ENCODE measurements around the gene ARHGAP18. TPM values are rescaled to one million over a fixed set of nuclear protein-coding genes. Genes with fewer than 3 reads are reported as not detected.

Gene ARHGAP18
- total RNA-seq, 1 donor from 2014 or later = 16.3 TPM

DNA sequence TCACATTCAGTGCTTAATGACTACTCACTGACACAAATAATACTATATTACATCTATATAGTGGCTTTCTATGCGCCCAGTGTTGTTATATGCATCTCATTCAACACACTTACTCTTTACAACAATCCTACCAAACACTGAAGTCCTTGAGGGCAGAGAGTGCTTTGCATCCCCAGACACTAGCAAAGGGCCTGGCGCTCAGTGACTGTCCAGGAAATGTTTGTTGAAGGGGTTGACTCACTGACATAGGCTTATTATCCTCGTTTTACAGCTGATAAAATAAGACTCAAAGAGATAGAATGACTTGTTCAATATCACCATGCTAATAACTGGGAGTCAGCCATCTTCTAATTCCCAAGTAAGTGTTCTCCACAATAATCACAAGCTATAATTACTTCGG is 163.3 kb downstream of the ARHGAP18 start:
- Histone ChIP-seq H3K4me3 (ENCODE audit: low read depth, low read length) (no peak overlapping the region), H3K27me3 (ENCODE audit: control insufficient read depth, insufficient read depth, low read length) (no peaks in the 10 kb centered on the region), H3K36me3 (ENCODE audit: control insufficient read depth, insufficient read depth, low read length) (no peaks in the 10 kb centered on the region)
- DNase-seq (ENCODE audit: low read depth) = no peak
- TF ChIP-seq, protein P1, sequence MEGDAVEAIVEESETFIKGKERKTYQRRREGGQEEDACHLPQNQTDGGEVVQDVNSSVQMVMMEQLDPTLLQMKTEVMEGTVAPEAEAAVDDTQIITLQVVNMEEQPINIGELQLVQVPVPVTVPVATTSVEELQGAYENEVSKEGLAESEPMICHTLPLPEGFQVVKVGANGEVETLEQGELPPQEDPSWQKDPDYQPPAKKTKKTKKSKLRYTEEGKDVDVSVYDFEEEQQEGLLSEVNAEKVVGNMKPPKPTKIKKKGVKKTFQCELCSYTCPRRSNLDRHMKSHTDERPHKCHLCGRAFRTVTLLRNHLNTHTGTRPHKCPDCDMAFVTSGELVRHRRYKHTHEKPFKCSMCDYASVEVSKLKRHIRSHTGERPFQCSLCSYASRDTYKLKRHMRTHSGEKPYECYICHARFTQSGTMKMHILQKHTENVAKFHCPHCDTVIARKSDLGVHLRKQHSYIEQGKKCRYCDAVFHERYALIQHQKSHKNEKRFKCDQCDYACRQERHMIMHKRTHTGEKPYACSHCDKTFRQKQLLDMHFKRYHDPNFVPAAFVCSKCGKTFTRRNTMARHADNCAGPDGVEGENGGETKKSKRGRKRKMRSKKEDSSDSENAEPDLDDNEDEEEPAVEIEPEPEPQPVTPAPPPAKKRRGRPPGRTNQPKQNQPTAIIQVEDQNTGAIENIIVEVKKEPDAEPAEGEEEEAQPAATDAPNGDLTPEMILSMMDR (IDR thresholded peaks at IDR 0.05; ENCODE audit: insufficient read depth, low read length, poor library complexity, severe bottlenecking) = no peak

DNA sequence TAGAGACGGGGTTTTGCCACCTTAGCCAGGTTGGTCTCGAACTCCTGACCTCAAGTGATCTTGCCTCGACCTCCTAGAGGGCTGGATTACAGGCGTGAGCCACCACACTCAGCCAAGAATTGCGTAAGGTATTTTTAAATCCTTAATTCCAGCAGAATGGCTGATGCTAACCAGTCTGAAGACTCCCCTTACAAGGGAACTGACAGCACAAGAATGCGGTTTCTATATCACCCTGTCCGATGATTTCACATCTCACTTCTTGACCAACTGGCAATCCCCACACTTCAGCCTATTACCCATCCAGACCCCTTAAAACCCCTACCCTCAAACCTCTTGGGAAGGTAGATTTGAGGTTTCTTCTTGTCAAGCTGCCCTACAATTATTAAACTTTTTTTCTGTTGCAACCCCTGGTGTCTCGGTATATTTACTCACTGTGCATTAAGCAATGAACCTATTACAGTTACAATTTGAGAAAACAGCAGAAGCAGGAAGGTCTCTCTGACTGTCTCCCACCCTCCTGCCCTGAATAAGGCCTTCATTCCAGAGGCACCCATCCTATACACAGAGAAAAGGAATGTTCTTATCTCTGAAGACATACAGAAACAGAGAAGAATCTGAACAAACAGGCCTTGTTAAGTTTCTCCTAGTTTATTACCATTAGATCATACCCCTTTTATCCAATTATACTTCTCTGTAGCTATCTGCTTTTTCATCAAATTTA is 164.9 kb downstream of the ARHGAP18 start:
- no peak for DNase-seq (ENCODE audit: low read depth)
- H3K36me3 ChIP-seq (ENCODE audit: control insufficient read depth, insufficient read depth, low read length) = no peaks in the 10 kb centered on the region
- H3K27me3 ChIP-seq (ENCODE audit: control insufficient read depth, insufficient read depth, low read length) = no peaks in the 10 kb centered on the region
- TF ChIP-seq, protein P1 (IDR thresholded peaks at IDR 0.05; ENCODE audit: insufficient read depth, low read length, poor library complexity, severe bottlenecking) = no peak
- no peak overlapping the region for H3K4me3 ChIP-seq (ENCODE audit: low read depth, low read length)

DNA sequence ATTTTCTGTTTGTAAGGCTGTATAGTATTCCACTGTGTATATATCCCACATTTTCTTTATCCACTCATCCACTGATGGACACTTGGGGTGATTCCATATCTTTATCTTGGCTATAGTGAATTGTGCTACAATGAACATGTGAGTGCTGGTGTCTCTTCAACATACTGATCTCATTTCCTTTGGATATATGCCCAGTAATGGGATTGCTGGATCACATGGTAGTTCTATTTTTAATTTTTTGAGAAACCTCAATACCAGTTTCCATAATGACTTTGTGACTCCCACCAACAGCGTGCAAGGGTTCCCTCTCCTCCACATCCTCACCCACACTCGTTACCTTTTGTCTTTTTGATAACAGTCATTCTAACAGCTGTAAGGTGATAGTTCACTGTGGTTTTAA is 166.0 kb downstream of the ARHGAP18 start:
- no peaks in the 10 kb centered on the region for H3K27me3 ChIP-seq (ENCODE audit: control insufficient read depth, insufficient read depth, low read length)
- no peaks in the 10 kb centered on the region for H3K36me3 ChIP-seq (ENCODE audit: control insufficient read depth, insufficient read depth, low read length)
- DNase-seq (ENCODE audit: low read depth) = no peak
- no peak overlapping the region for H3K4me3 ChIP-seq (ENCODE audit: low read depth, low read length)
- TF ChIP-seq, protein P1 (IDR thresholded peaks at IDR 0.05; ENCODE audit: insufficient read depth, low read length, poor library complexity, severe bottlenecking) = no peak

DNA sequence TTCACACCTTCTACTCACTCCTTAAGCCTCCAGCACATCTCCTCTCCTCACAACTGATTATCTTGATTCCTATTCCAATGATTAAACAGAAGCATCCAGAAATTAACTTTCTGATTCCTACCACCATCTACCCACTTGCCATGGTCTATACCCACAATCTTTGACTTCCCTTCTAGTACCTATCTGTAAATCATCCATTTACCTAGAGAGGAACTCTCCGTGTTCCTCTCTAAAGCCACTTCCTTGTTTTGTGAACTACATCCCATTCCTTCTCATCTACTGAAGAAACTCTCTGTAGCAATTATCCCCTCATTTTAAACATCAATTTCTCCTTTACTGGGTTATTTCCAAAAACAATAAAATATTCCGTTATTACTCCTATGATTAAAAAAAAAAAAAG is 167.3 kb downstream of the ARHGAP18 start:
- H3K36me3 ChIP-seq (ENCODE audit: control insufficient read depth, insufficient read depth, low read length) = no peaks in the 10 kb centered on the region
- no peak overlapping the region for H3K4me3 ChIP-seq (ENCODE audit: low read depth, low read length)
- TF ChIP-seq, protein P1 (IDR thresholded peaks at IDR 0.05; ENCODE audit: insufficient read depth, low read length, poor library complexity, severe bottlenecking) = no peak
- DNase-seq (ENCODE audit: low read depth) = no peak
- no peaks in the 10 kb centered on the region for H3K27me3 ChIP-seq (ENCODE audit: control insufficient read depth, insufficient read depth, low read length)

DNA sequence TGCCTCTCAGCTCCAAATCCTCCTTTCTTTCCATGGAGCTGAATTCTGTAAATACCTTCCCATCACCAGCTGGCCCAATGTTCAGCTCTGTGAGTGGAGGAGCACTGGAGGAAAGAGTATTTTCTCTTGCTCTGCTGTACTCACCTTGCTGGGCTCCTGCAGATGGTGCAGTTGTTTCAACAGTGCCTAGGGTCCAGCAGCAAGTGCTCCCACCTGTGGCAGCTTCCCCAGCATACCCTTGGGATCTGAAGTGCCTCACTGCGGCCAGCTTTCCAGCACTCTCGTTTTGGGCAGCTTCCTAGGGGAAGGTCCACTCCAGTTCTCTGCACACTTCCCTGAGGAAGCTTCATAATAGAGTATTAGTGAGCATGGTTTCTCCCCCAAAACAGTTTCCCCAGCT is 170.9 kb downstream of the ARHGAP18 start:
- H3K4me3 ChIP-seq (ENCODE audit: low read depth, low read length) = no peak overlapping the region
- H3K36me3 ChIP-seq (ENCODE audit: control insufficient read depth, insufficient read depth, low read length) = no peaks in the 10 kb centered on the region
- no peaks in the 10 kb centered on the region for H3K27me3 ChIP-seq (ENCODE audit: control insufficient read depth, insufficient read depth, low read length)
- TF ChIP-seq, protein P1 (IDR thresholded peaks at IDR 0.05; ENCODE audit: insufficient read depth, low read length, poor library complexity, severe bottlenecking) = no peak
- DNase-seq (ENCODE audit: low read depth) = no peak

DNA sequence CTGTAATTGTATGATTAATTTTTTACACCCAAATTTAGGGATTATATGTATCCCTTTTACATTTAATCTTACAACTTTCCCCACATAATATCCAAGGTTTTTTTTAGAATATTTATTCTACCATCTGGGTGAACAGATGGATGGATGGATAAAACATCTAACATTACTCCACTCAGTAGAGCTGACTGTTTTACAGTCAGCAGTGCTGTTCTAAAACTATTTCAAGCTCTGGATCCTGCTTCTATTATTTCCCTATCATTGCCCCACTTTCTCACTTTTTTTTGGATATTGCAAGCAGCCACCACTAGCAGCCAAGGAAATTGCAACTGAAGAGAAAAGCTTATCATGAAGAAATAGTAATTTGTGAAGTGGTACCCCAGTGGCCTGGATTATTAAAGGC is 173.7 kb downstream of the ARHGAP18 start:
- no peaks in the 10 kb centered on the region for H3K27me3 ChIP-seq (ENCODE audit: control insufficient read depth, insufficient read depth, low read length)
- TF ChIP-seq, protein P1 (IDR thresholded peaks at IDR 0.05; ENCODE audit: insufficient read depth, low read length, poor library complexity, severe bottlenecking) = no peak
- H3K4me3 ChIP-seq (ENCODE audit: low read depth, low read length) = no peak overlapping the region
- H3K36me3 ChIP-seq (ENCODE audit: control insufficient read depth, insufficient read depth, low read length) = no peaks in the 10 kb centered on the region
- no peak for DNase-seq (ENCODE audit: low read depth)

Data from kidney epithelial cell (primary cell).